OCI-LY1 (cell line): ENCODE data around the gene HOMER2.
A peak's percentile ranks its signal among the peaks of the same experiment; 100 is the strongest.

ENCODE experiments used
- H2AFZ ChIP-seq: fragments of 200-600 bp; sonication (generic), shearing (Covaris generic); 2 replicates; pipeline ENCODE4 v1.6.0; 2014; ENCODE audit warnings: antibody characterized with exemption, mild to moderate bottlenecking, low read length
- H3F3A ChIP-seq: fragments of 200-600 bp; sonication (generic), shearing (Covaris generic); 2 replicates; pipeline ENCODE4 v1.6.0; 2014; ENCODE audit warnings: mild to moderate bottlenecking, antibody characterized with exemption, low read length, moderate library complexity; ENCODE audit not compliant: insufficient read depth
- H3K27ac ChIP-seq: fragments of 200-600 bp; sonication (generic); 2 replicates; pipeline ENCODE4 v1.5.1; 2014; ENCODE audit warnings: low read length, mixed run types, mild to moderate bottlenecking, low read depth; ENCODE audit not compliant: poor library complexity, severe bottlenecking
- H3K27me3 ChIP-seq: fragments of 200-600 bp; sonication (generic); 2 replicates; pipeline ENCODE4 v1.6.0; 2014; ENCODE audit warnings: antibody characterized with exemption, mild to moderate bottlenecking, low read length, moderate library complexity; ENCODE audit not compliant: insufficient read depth
- H3K36me3 ChIP-seq: fragments of 200-600 bp; sonication (generic); 2 replicates; pipeline ENCODE4 v1.6.1; 2014; ENCODE audit warnings: mild to moderate bottlenecking, antibody characterized with exemption, low read length, moderate library complexity, mixed read lengths; ENCODE audit not compliant: insufficient read depth
- H3K4me1 ChIP-seq: fragments of 200-600 bp; sonication (generic); 2 replicates; pipeline ENCODE4 v1.5.1; 2014; ENCODE audit warnings: mild to moderate bottlenecking, low read length, moderate library complexity; ENCODE audit not compliant: insufficient read depth, severe bottlenecking
- H3K4me2 ChIP-seq: fragments of 200-600 bp; sonication (generic), shearing (Covaris generic); 2 replicates; pipeline ENCODE4 v1.6.1; 2014; ENCODE audit warnings: low read length
- H3K4me3 ChIP-seq: fragments of 200-600 bp; sonication (generic); 2 replicates; pipeline ENCODE4 v1.5.1; 2014; ENCODE audit warnings: low read length, low read depth, mild to moderate bottlenecking, mixed read lengths; ENCODE audit not compliant: poor library complexity, severe bottlenecking
- H3K79me2 ChIP-seq: fragments of 200-600 bp; shearing (Covaris generic); 2 replicates; pipeline ENCODE4 v1.6.1; 2016; ENCODE audit warnings: mixed run types, low read length, mixed read lengths; ENCODE audit not compliant: insufficient read depth
- H3K9ac ChIP-seq: fragments of 200-600 bp; sonication (generic), shearing (Covaris generic); 2 replicates; pipeline ENCODE4 v1.6.1; 2014; ENCODE audit warnings: mild to moderate bottlenecking, low read length, mixed read lengths
- H3K9me2 ChIP-seq: fragments of 200-600 bp; sonication (generic), shearing (Covaris generic); 2 replicates; pipeline ENCODE4 v1.6.1; 2014; ENCODE audit warnings: low read depth, mild to moderate bottlenecking, low read length, mixed read lengths
- H3K9me3 ChIP-seq: fragments of 200-600 bp; shearing (Covaris generic); 2 replicates; pipeline ENCODE4 v1.6.1; 2014; ENCODE audit warnings: low read length, mixed read lengths
- H4K20me1 ChIP-seq: fragments of 200-600 bp; sonication (generic), shearing (Covaris generic); 2 replicates; pipeline ENCODE4 v1.6.0; 2016; ENCODE audit warnings: mild to moderate bottlenecking, low read length; ENCODE audit not compliant: insufficient read depth
- CTCF ChIP-seq: fragments of 200-600 bp; sonication (generic), shearing (Covaris generic); IDR thresholded peaks from 2 replicates; pipeline ENCODE4 v1.5.1; 2017; ENCODE audit warnings: mild to moderate bottlenecking, antibody characterized with exemption, low read length, moderate library complexity, mixed read lengths
- EZH2 ChIP-seq: fragments of 200-600 bp; sonication (generic), shearing (Covaris generic); IDR thresholded peaks from 2 replicates; pipeline ENCODE4 v1.8.0; 2017; ENCODE audit warnings: borderline replicate concordance, mixed run types, mild to moderate bottlenecking, antibody characterized with exemption, low read length, moderate library complexity, mixed read lengths

The HOMER2 gene

GRCh38 chr15:82812994-82813393, 139.5 kb downstream of the HOMER2 start:
- Histone ChIP-seq H3K4me1 (peaks cover 30% of the 10 kb centered on the region), H3K79me2 (peaks cover 35% of the 10 kb centered on the region)
- no peak for TF ChIP-seq CTCF
- TF ChIP-seq EZH2 = no peak

GRCh38 chr15:82810890-82811426, 141.6 kb downstream of the HOMER2 start:
- Histone ChIP-seq H2AFZ (no peak overlapping the region), H3K9ac (peak overlapping the region; percentile 76), H3K4me2 (peak overlapping the region; percentile 87), H3K27ac (peak overlapping the region; percentile 89), H4K20me1 (no peaks in the 10 kb centered on the region), H3K79me2 (peaks cover 35% of the 10 kb centered on the region), H3K4me1 (peaks cover 48% of the 10 kb centered on the region), H3K4me3 (peak overlapping the region; percentile 91), H3F3A (0 out of 2 replicates have a peak, but pooled peaks cover 7% of the 10 kb centered on the region), H3K36me3 (peaks cover 36% of the 10 kb centered on the region), H3K9me2 (no peaks in the 10 kb centered on the region), H3K27me3 (no peaks in the 10 kb centered on the region), H3K9me3 (no peaks in the 10 kb centered on the region)
- no peak for TF ChIP-seq CTCF
- no peak for TF ChIP-seq EZH2

More at GRCh38 chr15:82812994-82813393, 139.5 kb downstream of the HOMER2 start:
- Histone ChIP-seq H3K9ac (no peak overlapping the region), H3K27me3 (no peaks in the 10 kb centered on the region), H4K20me1 (no peaks in the 10 kb centered on the region), H3K9me3 (no peaks in the 10 kb centered on the region), H3K4me3 (no peak overlapping the region), H3K9me2 (no peaks in the 10 kb centered on the region), H3F3A (0 out of 2 replicates have a peak, but pooled peaks cover 7% of the 10 kb centered on the region), H3K27ac (no peak overlapping the region), H3K36me3 (peaks cover 56% of the 10 kb centered on the region), H2AFZ (no peak overlapping the region), H3K4me2 (no peak overlapping the region)

- H3K4me3 ChIP-seq = peak overlapping the region; percentile 91
- 0 out of 2 replicates have a peak, but pooled peaks cover 7% of the 10 kb centered on the region for H3F3A ChIP-seq
- H3K79me2 ChIP-seq = peaks cover 32% of the 10 kb centered on the region
- peak overlapping the region; percentile 89 for H3K27ac ChIP-seq
- H3K4me2 ChIP-seq = peak overlapping the region; percentile 87
- no peaks in the 10 kb centered on the region for H3K27me3 ChIP-seq
- H3K4me1 ChIP-seq = peaks cover 55% of the 10 kb centered on the region
- H3K36me3 ChIP-seq = peaks cover 30% of the 10 kb centered on the region
- H4K20me1 ChIP-seq = no peaks in the 10 kb centered on the region
- H2AFZ ChIP-seq = no peak overlapping the region
- no peaks in the 10 kb centered on the region for H3K9me2 ChIP-seq
- H3K9ac ChIP-seq = peak overlapping the region; percentile 76
- H3K9me3 ChIP-seq = no peaks in the 10 kb centered on the region
- no peak for TF ChIP-seq CTCF
- no peak for TF ChIP-seq EZH2
Measured at GRCh38 chr15:82810061-82810889, 142.2 kb downstream of the HOMER2 start.
